Measurements from ENCODE around the gene NPSR1. TPM values are rescaled to one million over a fixed set of nuclear protein-coding genes. Genes with fewer than 3 reads are reported as not detected.
"Not testable (repeated sequence)": the region's sequence is repeated elsewhere in the genome, so short reads cannot be mapped to it uniquely, and the experiment has no call there.

NPSR1 gene
- total RNA-seq, 3 donors from 2014 or later (not counting 1 experiment from before 2014, with no cell fraction given) = not detected

DNA sequence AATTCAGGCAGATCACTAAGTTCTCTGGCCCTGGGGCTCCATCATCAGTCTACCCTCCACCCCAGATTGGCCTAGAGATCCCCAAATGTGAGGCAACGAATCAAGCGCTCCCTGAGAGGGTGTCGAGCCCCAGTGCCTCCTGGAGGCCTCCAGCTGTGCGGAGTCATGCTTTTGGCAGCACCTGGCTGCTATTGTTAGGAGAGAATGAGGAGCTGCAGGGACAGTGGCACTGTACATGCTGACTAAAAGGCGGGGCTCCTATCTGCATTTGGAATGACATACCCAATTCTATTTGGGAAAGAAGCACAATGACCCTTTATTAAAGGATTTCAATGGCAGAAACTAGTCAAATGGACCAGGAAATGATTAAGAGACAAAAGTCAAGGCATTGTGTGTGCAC, 217.5 kb downstream of the NPSR1 start:
- Histone ChIP-seq H3K27ac (ENCODE audit: low read length) (no peak overlapping the region), H3K4me1 (ENCODE audit: control insufficient read depth, insufficient read depth, low read length) (no peaks in the 10 kb centered on the region), H3K4me3 (ENCODE audit: low read length) (no peak overlapping the region), H3K36me3 (ENCODE audit: control insufficient read depth, insufficient read depth, low read length) (no peaks in the 10 kb centered on the region), H3K9me3 (ENCODE audit: control insufficient read depth, insufficient read depth, low read length) (no peaks in the 10 kb centered on the region), H3K27me3 (ENCODE audit: control insufficient read depth, insufficient read depth, low read length) (no peaks in the 10 kb centered on the region)
- Mint-ChIP-seq H3K4me3 (no peak overlapping the region), H3K27me3 (ENCODE audit: low read depth in 2 of 2) (peaks cover 0 to 3% of the 10 kb centered on the region in 2 donors), H3K9me3 (peaks cover 5 to 8% of the 10 kb centered on the region in 2 donors), H3K36me3 (no peaks in the 10 kb centered on the region), H3K4me1 (no peaks in the 10 kb centered on the region), H3K27ac (no peak overlapping the region)
- WGBS (ENCODE audit: insufficient coverage) = 91% methylated on average over 5 of the region's 5 CpGs
- intact Hi-C loops (cut with micrococcal nuclease) = no loop called here
- TF ChIP-seq, protein P1, sequence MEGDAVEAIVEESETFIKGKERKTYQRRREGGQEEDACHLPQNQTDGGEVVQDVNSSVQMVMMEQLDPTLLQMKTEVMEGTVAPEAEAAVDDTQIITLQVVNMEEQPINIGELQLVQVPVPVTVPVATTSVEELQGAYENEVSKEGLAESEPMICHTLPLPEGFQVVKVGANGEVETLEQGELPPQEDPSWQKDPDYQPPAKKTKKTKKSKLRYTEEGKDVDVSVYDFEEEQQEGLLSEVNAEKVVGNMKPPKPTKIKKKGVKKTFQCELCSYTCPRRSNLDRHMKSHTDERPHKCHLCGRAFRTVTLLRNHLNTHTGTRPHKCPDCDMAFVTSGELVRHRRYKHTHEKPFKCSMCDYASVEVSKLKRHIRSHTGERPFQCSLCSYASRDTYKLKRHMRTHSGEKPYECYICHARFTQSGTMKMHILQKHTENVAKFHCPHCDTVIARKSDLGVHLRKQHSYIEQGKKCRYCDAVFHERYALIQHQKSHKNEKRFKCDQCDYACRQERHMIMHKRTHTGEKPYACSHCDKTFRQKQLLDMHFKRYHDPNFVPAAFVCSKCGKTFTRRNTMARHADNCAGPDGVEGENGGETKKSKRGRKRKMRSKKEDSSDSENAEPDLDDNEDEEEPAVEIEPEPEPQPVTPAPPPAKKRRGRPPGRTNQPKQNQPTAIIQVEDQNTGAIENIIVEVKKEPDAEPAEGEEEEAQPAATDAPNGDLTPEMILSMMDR (IDR thresholded peaks at IDR 0.05) = no peak
- ATAC-seq (no peak), DNase-seq (no peak)

DNA sequence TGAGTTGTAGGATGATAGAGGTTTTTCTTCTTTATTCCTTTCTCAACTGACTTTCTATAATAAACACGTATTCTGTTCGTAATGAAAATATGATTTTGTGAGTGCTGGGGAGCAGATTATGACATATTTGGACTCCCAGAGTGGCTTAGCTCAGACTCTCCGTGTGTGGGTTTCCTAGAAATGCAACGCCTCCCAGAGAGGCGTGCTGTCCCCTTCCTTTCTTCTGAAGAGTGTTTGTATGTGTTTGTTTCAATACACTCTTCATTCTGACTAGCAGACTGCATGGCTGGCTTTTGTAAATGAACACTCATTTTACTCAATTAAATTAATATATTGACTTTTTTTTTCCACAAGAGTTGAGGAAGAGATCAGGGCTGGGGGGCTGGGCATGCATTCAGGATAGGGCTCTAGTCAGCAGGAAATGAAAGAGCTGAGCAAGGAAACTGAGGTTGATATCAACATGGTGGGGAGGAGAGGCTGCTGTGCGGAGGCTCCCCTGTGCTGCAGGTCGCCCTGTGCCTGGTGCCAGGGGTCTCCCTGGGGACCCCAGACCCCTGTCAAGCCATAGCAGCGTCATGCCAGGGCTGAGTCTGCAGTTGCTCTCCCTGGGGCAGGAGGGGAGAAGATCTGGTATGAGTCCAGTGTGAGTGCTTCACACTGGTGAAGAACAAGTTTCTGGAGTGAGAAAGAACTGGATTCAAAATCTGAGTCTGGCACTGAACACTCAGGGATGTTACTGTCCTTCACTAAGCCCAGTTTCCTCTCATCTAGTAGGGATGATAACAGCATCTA, 221.1 kb downstream of the NPSR1 start:
- intact Hi-C loops (cut with micrococcal nuclease); H3K4me1 ChIP-seq (ENCODE audit: control insufficient read depth, insufficient read depth, low read length); H3K27ac ChIP-seq (ENCODE audit: low read length); H3K27me3 Mint-ChIP-seq (ENCODE audit: low read depth in 2 of 2); H3K36me3 ChIP-seq (ENCODE audit: control insufficient read depth, insufficient read depth, low read length); ATAC-seq; H3K27ac Mint-ChIP-seq; H3K4me3 ChIP-seq (ENCODE audit: low read length); DNase-seq; H3K36me3 Mint-ChIP-seq; H3K4me1 Mint-ChIP-seq; H3K27me3 ChIP-seq (ENCODE audit: control insufficient read depth, insufficient read depth, low read length); H3K4me3 Mint-ChIP-seq: not testable (repeated sequence)
- WGBS (ENCODE audit: insufficient coverage) = 77% methylated on average over 7 of the region's 8 CpGs
- peaks cover 12% of the 10 kb centered on the region for H3K9me3 ChIP-seq (ENCODE audit: control insufficient read depth, insufficient read depth, low read length)
- peaks cover 7 to 11% of the 10 kb centered on the region in 2 donors for H3K9me3 Mint-ChIP-seq

DNA sequence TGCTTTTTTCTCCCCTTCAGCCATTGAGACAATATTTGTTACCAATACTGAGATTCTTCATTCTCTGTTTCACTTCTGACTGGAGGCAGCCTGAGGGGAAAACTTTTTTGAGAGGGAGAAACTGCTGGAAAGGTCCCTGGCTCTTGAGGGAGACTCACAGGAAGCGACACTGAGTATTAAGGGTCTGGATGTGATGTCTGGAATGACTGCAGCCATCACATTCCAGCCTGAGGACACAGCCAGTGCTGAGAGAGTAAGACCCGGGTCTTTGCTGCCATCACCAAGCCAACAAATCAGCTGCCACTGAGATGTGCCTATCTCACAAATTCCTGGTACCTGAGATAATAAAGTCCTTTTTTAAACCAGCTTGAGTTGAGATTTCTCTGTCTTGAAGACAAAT, 221.9 kb downstream of the NPSR1 start:
- TF ChIP-seq, protein P1 (IDR thresholded peaks at IDR 0.05) = no peak

DNA sequence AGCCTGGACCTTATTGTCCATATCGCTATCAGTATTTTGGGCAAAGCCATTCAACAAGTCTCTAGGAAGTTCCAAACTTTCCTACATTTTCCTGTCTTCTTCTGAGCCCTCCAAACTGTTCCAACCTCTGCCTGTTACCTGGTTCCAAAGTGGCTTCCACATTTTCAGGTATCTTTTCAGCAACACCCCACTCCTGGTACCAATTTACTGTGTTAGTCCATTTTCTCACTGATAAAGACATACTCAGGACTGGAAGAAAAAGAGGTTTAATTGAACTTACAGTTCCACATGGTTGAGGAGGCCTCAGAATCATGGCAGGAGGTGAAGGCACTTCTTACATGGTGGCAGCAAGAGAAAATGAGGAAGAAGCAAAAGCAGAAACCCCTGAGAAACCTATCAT, 225.8 kb downstream of the NPSR1 start:
- H3K9me3 ChIP-seq (ENCODE audit: control insufficient read depth, insufficient read depth, low read length) = peaks cover 12% of the 10 kb centered on the region
- H3K36me3 ChIP-seq (ENCODE audit: control insufficient read depth, insufficient read depth, low read length); ATAC-seq; DNase-seq; H3K27me3 ChIP-seq (ENCODE audit: control insufficient read depth, insufficient read depth, low read length); H3K27me3 Mint-ChIP-seq (ENCODE audit: low read depth in 2 of 2); H3K4me3 Mint-ChIP-seq; H3K4me1 ChIP-seq (ENCODE audit: control insufficient read depth, insufficient read depth, low read length); H3K36me3 Mint-ChIP-seq; H3K27ac Mint-ChIP-seq; H3K4me3 ChIP-seq (ENCODE audit: low read length); H3K4me1 Mint-ChIP-seq; intact Hi-C loops (cut with micrococcal nuclease); H3K27ac ChIP-seq (ENCODE audit: low read length): not testable (repeated sequence)
- WGBS (ENCODE audit: insufficient coverage) = 89% methylated on average over 1 of the region's 1 CpG
- H3K9me3 Mint-ChIP-seq = peaks cover 7 to 11% of the 10 kb centered on the region in 2 donors

More for the DNA sequence above, 221.9 kb downstream of the NPSR1 start:
- Histone ChIP-seq H3K27me3 (ENCODE audit: control insufficient read depth, insufficient read depth, low read length) (no peaks in the 10 kb centered on the region), H3K9me3 (ENCODE audit: control insufficient read depth, insufficient read depth, low read length) (peaks cover 12% of the 10 kb centered on the region), H3K4me3 (ENCODE audit: low read length) (no peak overlapping the region), H3K36me3 (ENCODE audit: control insufficient read depth, insufficient read depth, low read length) (no peaks in the 10 kb centered on the region), H3K27ac (ENCODE audit: low read length) (no peak overlapping the region), H3K4me1 (ENCODE audit: control insufficient read depth, insufficient read depth, low read length) (no peaks in the 10 kb centered on the region)
- DNase-seq = no peak
- WGBS (ENCODE audit: insufficient coverage) = 73% methylated on average over 2 of the region's 2 CpGs
- H3K4me1 Mint-ChIP-seq = no peaks in the 10 kb centered on the region
- H3K4me3 Mint-ChIP-seq = no peak overlapping the region
- no peak overlapping the region for H3K27ac Mint-ChIP-seq
- H3K27me3 Mint-ChIP-seq (ENCODE audit: low read depth in 2 of 2) = peaks cover 0 to 3% of the 10 kb centered on the region in 2 donors
- no peak for ATAC-seq
- H3K9me3 Mint-ChIP-seq = peaks cover 7 to 11% of the 10 kb centered on the region in 2 donors
- H3K36me3 Mint-ChIP-seq = peaks cover 10% of the 10 kb centered on the region
- intact Hi-C loops (cut with micrococcal nuclease) = no loop called here
